Osteocyte (in vitro differentiated cells): Measurements from ENCODE around the gene COPA. TPM values are rescaled to one million over a fixed set of nuclear protein-coding genes. Genes with fewer than 3 reads are reported as not detected.
A peak's percentile ranks its signal among the peaks of the same experiment; 100 is the strongest.

Experiments used
- DNase-seq: peaks from one replicate; pipeline ENCODE4 v3.0.0; 2021; ENCODE audit warnings: mixed read lengths; ENCODE audit not compliant: unreplicated experiment; ENCODE audit errors: extremely low spot score
- H3K27ac Mint-ChIP-seq: one replicate; pipeline ENCODE4 v1.8.0; 2021; ENCODE audit warnings: mild to moderate bottlenecking, mixed read lengths; ENCODE audit not compliant: unreplicated experiment
- H3K27me3 Mint-ChIP-seq: one replicate; pipeline ENCODE4 v1.8.0; 2021; ENCODE audit warnings: mixed read lengths; ENCODE audit not compliant: unreplicated experiment
- H3K36me3 Mint-ChIP-seq: one replicate; pipeline ENCODE4 v1.8.0; 2021; ENCODE audit warnings: mixed read lengths; ENCODE audit not compliant: unreplicated experiment
- H3K4me1 Mint-ChIP-seq: one replicate; pipeline ENCODE4 v1.8.0; 2021; ENCODE audit warnings: mixed read lengths; ENCODE audit not compliant: unreplicated experiment
- H3K4me3 Mint-ChIP-seq: one replicate; pipeline ENCODE4 v1.8.0; 2021; ENCODE audit warnings: mild to moderate bottlenecking, moderate library complexity, mixed read lengths; ENCODE audit not compliant: unreplicated experiment
- H3K9me3 Mint-ChIP-seq: one replicate; pipeline ENCODE4 v1.8.0; 2021; ENCODE audit warnings: mixed read lengths; ENCODE audit not compliant: unreplicated experiment
- total RNA-seq: library from RNA; stranded (reverse); gene quantifications from 2 replicates; pipeline ENCODE4 v1.2.1, GENCODE V29; 2021
- TF ChIP-seq, protein P1 (sequence below): fragments of 200-600 bp; sonication (generic); IDR thresholded peaks from 2 replicates; pipeline ENCODE4 v1.5.0; 2021; ENCODE audit warnings: antibody characterized with exemption, mild to moderate bottlenecking, moderate library complexity

Gene COPA
- total RNA-seq, 1 donor from 2014 or later, result 241 TPM

- H3K27me3 Mint-ChIP-seq, result peaks cover 17% of the 10 kb centered on the region
- TF ChIP-seq, protein P1, sequence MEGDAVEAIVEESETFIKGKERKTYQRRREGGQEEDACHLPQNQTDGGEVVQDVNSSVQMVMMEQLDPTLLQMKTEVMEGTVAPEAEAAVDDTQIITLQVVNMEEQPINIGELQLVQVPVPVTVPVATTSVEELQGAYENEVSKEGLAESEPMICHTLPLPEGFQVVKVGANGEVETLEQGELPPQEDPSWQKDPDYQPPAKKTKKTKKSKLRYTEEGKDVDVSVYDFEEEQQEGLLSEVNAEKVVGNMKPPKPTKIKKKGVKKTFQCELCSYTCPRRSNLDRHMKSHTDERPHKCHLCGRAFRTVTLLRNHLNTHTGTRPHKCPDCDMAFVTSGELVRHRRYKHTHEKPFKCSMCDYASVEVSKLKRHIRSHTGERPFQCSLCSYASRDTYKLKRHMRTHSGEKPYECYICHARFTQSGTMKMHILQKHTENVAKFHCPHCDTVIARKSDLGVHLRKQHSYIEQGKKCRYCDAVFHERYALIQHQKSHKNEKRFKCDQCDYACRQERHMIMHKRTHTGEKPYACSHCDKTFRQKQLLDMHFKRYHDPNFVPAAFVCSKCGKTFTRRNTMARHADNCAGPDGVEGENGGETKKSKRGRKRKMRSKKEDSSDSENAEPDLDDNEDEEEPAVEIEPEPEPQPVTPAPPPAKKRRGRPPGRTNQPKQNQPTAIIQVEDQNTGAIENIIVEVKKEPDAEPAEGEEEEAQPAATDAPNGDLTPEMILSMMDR, result no peak
- H3K9me3 Mint-ChIP-seq, result no peaks in the 10 kb centered on the region
- H3K4me1 Mint-ChIP-seq, result peaks cover 11% of the 10 kb centered on the region
- peak; percentile 46 for DNase-seq
- no peaks in the 10 kb centered on the region for H3K36me3 Mint-ChIP-seq
- H3K4me3 Mint-ChIP-seq, result no peak overlapping the region
- H3K27ac Mint-ChIP-seq, result no peak overlapping the region
Observed at GRCh38 chr1:160375788-160376524, 32.9 kb upstream of the COPA start.

- TF ChIP-seq, protein P1, result no peak
- Mint-ChIP-seq H3K36me3 (no peaks in the 10 kb centered on the region), H3K9me3 (no peaks in the 10 kb centered on the region), H3K4me3 (no peak overlapping the region), H3K27ac (no peak overlapping the region), H3K4me1 (peaks cover 11% of the 10 kb centered on the region), H3K27me3 (peaks cover 12% of the 10 kb centered on the region)
- DNase-seq, result peak; percentile 70
Observed at GRCh38 chr1:160374306-160375110, 31.5 kb upstream of the COPA start.

GRCh38 chr1:160373696-160374095 lies 30.6 kb upstream of the COPA start:
- Mint-ChIP-seq H3K4me3 (no peak overlapping the region), H3K27me3 (peaks cover 11% of the 10 kb centered on the region), H3K36me3 (no peaks in the 10 kb centered on the region), H3K4me1 (peaks cover 11% of the 10 kb centered on the region), H3K27ac (no peak overlapping the region), H3K9me3 (no peaks in the 10 kb centered on the region)
- peak; percentile 2 for DNase-seq
- TF ChIP-seq, protein P1, result no peak

DNA sequence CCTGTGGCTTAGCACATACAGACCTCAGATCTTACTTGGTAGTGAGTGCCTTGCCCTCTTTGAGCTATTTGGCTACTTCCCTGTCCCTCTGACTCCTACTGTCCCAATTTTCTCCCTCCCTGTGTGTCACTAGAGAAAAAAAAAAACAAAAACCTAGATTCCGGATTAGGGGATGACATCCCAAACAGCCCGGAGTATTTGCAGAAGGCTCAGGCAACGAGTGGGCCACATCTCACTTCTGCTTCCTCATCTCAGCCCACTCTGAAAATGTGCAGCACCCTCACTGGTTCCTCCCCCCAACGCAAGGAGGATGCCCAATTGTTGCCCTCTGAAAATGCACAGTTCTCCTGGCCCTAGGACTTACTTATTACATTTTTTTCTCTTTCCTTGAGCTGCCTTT lies 28.7 kb upstream of the COPA start:
- Mint-ChIP-seq H3K27ac (no peak overlapping the region), H3K9me3 (no peaks in the 10 kb centered on the region), H3K36me3 (no peaks in the 10 kb centered on the region), H3K4me3 (no peak overlapping the region), H3K27me3 (peaks cover 13% of the 10 kb centered on the region), H3K4me1 (peaks cover 11% of the 10 kb centered on the region)
- peak; percentile 13 for DNase-seq
- TF ChIP-seq, protein P1, result no peak

- Mint-ChIP-seq H3K27me3 (peaks cover 13% of the 10 kb centered on the region), H3K4me3 (no peak overlapping the region), H3K27ac (no peak overlapping the region), H3K36me3 (no peaks in the 10 kb centered on the region), H3K4me1 (peaks cover 9% of the 10 kb centered on the region), H3K9me3 (no peaks in the 10 kb centered on the region)
- DNase-seq, result peak; percentile 74
- TF ChIP-seq, protein P1, result no peak
Observed at GRCh38 chr1:160371346-160371631, 28.2 kb upstream of the COPA start.
